GM21526 (cell line): ENCODE results near the gene PDGFC.

ENCODE experiments used
- ATAC-seq: cut with Tn5 transposase; IDR thresholded peaks from one replicate; pipeline ENCODE4 v1.9.1; 2021; ENCODE audit warnings: moderate library complexity; ENCODE audit not compliant: unreplicated experiment, low FRiP score

PDGFC gene

DNA sequence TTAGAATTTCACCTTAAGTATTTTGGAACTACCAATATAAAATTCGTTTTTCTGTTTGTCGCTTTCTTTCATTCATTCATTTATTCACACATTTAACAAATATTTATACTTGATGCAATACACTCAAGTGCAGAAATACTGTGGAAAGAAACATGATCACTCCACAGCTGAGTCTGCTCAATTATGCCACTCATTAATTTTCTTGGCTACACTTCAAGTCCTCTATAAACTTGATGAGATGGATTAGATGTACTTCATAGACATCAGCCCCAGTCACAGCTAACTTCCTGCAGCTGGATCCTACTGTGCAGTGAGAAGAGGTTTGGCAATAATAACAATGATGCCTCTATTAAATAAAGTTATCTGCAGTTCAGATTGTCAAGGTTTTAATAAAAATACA is 208.1 kb downstream of the PDGFC start:
- no peak for ATAC-seq

DNA sequence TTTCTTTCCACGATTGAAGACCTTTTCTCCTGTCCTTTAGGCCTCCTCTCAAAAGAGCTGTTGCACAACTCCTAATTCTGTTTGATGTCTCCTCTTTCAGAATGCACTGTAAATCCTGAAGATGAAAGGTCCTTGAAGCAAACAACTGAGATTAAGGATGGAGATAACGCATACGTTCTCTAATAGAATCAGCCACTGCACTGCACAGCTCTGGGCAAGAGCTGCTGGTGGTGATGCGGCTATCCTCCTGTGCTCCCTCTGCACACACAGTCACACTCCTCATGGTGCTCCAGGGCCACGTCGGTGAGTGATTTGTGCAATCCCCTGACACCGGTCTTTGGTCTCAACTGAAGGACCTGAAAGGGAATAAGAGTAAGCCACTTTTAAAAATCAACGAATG is 208.7 kb downstream of the PDGFC start:
- ATAC-seq: no peak

DNA sequence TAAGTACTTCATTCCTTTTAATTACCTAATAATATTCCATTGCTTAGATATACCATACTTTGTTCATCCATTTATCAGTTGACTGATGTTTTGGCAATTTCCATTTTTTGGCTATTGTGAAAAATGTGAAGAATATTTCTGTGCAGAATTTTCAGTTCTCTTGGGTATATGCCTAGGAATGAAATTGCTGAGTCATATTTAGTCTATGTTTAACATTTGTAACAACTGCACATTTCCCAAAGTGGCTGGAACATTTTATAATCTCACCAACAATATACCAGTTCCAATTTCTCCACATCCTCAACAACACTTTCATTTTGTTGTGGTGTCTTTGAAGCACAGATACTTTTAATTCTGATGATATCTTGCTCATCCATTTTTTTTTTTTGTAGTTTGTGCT is 215.5 kb downstream of the PDGFC start:
- no peak for ATAC-seq

DNA sequence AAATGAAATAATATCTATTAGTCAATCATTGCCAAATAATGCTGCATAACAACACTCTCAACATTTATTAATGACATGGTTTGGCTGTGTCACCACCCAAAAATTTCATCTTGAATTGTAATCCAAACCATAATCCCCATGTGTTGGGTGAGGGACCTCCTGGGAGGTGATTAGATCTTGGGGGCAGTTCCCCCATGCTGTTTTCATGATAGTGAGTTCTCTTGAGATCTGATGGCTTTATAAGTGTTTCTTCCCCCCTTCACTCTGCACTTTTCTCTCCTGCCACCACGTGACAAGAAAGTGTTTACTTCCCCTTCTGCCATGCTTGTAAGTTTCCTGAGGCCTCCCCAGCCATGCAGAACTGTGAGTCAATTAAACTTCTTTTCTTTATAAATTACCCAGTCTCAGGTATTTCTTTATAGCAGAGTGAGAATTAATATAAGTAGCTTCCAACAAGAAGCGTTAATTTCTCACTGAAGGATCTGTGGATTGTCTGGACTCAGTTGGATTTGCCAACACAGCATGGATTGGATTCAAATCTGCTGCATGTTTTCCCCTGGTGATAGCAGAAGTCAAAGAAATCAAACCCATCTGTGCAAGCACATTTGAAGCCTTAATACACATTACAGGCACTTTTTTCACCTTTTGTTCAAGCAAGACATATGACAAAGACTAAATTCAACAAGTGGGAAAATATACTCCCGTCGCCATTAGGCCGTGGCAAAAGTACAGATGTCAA is 216.6 kb downstream of the PDGFC start:
- no peak for ATAC-seq

DNA sequence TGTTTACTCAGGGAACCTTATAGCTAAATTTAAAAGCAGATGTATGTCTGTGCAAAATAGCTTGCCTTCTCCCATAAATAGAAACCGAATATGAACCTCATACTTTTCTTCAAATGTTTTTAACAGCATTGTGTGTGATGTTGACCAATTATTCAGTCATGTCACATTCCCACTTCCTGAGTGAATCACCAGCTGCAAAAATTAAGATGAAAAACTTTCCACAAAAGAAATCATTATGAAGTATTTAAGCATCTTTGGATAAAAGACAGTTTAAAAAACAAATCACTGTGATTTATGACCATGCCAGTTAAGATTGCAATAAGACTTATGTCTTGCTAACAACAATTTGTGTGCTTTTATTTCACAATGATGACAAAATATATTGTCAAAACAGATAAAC is 220.1 kb downstream of the PDGFC start:
- ATAC-seq: no peak

GRCh38 chr4:156749426-156750403 is 221.9 kb downstream of the PDGFC start:
- no peak for ATAC-seq

DNA sequence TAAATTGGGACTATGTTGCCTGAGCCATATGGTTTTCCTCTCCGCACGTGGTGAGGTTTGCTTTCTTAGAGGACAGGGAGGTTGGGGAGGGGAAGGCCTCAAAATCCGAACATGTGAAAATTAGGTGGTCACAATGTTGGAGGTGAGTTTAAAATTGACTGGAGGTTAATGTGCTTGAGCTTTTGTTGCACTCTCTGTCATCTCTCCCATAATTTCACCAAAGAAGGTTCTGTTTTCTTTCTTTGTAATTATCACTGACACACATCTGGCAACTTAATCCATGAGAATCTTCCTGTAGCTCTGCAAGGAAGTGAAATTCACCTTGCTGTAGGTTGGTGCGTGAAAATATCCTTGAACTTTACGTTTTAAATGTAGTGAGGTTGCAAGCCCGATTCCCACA is 225.5 kb downstream of the PDGFC start:
- no peak for ATAC-seq

- no peak for ATAC-seq
Measured at GRCh38 chr4:156738766-156739165, 232.8 kb downstream of the PDGFC start.

DNA sequence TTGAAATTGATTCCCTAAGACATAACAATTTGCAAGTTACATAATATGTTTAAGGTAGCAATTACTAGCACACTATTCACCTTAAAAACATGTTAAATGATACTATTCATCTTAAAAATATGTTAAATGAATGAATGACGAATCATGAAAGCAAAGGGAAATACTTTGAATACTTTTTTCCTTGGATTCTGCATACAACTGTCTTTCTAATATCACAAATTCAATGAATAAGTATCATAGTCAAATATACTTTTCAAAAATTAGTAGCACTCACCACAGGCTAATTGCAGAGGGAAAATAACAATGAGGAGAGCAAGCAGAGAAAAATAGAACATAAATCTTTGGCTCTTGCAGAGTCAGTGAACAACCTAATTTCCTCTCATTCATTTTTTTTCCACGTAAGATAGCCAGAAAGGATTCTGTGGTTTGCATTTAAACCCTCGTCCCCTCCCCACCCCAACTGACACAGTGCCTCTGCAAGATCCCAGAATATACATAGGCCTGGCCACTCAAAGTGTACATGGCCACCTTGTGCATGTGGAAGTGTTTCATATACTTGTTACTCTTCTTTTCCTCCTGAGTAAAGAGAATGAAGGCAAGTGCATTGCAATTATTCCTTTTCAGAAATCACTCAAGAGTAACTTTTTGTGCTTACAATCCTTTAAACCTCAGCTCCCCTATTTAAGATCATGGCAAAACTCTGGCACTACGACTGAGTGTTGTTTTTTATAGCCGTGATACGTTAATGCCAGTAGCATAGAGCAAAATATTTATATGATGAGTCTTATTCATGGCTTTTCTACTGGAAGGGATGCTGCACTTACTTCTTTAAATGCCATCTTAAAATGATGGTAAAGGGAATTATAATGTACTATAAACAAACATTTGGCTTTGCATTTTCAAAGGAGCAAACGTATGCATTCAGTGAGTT is 236.4 kb downstream of the PDGFC start:
- ATAC-seq: no peak

- ATAC-seq: no peak
Measured at GRCh38 chr4:156733582-156733981, 238.0 kb downstream of the PDGFC start.

- ATAC-seq: no peak
Measured at GRCh38 chr4:156732634-156733033, 239.0 kb downstream of the PDGFC start.

DNA sequence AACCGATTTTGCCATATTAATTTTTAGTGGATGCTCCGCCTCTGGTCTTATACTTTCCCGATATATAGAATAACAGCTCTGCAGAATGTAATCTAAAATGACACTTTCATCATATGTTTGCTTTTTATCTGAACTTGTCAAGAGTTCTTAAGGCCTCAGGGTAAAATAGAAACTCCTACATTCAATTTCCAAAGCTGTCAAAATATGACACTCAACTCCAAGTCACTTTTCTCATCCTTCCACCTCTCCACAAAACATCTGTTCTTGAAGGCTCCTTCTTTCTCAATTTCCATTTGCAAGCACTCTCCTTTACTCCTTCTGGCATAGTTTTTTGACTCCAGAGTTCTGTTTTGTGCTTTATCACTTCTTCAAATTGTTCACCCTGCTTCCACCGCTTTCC is 242.2 kb downstream of the PDGFC start:
- no peak for ATAC-seq

DNA sequence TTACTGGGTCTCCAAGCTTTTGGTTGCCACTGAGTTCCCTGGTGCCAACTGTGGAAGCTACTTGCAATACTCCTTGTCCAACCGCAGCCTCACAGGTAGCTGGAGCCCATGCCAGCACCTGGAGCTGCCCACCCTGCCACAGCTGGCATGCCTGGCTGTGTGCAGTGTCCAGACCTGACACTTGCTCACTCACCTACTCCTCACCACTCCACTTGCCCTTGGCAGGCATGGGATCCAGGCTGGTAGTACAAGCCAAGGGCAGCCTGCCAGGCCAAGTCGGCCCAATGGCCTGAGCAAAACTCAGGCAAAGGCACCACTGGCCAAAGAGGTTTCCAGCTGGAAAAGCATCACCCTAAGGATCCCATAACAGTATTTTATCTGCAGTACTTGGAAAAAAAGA is 246.3 kb downstream of the PDGFC start:
- ATAC-seq: no peak

- no peak for ATAC-seq
Measured at GRCh38 chr4:156723951-156724668, 247.5 kb downstream of the PDGFC start.

- ATAC-seq: no peak
Measured at GRCh38 chr4:156718226-156718625, 253.4 kb downstream of the PDGFC start.

DNA sequence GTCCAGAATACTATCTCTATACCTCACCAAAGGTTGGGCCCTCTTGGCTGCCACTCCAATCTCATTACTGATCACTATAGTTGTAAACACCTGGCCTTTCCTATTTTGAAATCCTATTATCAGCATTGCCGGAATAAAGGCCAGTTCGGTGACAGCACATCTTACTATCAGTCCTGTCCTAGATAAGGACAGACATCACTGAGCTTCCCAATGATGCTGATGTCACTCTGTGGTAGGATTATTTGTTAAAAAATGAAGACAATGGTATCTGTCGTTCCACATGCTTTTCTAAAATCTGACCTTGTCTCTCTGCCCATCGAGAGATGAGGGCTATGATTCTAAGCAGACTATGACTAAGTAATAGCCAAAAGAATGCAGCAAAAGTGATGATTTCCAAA is 260.4 kb downstream of the PDGFC start:
- no peak for ATAC-seq
